ENCODE measurements around the gene PRKD2.

- no peak for TF ChIP-seq CTCF (conservative IDR thresholded peaks at IDR 0.05; ENCODE audit: low read depth, low read length)
- TF ChIP-seq EZH2 (IDR thresholded peaks at IDR 0.05; ENCODE audit: borderline replicate concordance, low read depth, low read length, poor library complexity, severe bottlenecking), result no peak
These were observed 3.8 kb upstream of the PRKD2 start for GRCh38 chr19:46720503-46721239.

All from A673 (cell line).